D341Med (cell line): ENCODE measurements around the gene TBC1D19.
"Not testable (repeated sequence)": the region's sequence is repeated elsewhere in the genome, so short reads cannot be mapped to it uniquely, and the experiment has no call there.

Experiments
- DNase-seq: peaks from one replicate; pipeline ENCODE4 v3.0.0; 2012; ENCODE audit warnings: low spot score

The TBC1D19 gene

DNA sequence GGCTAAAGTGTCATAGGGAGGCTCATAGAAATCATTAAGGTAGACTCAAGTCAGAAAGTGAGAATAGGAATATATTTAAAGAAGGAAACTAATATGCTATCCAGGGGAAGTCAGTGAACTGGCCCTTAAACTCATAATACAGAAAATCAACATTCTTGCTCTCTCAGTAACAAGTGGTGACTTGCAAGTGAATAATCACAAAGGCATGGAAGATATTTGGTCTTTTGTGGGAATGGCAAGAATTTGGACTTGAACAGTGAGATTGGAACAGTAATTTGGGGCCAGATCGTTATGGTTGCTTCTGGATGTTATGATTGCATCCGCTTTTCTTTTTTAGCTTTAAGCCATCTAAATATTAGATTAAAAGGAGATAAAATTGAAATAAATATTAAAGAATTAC, 103.8 kb downstream of the TBC1D19 start:
- no peak for DNase-seq

DNA sequence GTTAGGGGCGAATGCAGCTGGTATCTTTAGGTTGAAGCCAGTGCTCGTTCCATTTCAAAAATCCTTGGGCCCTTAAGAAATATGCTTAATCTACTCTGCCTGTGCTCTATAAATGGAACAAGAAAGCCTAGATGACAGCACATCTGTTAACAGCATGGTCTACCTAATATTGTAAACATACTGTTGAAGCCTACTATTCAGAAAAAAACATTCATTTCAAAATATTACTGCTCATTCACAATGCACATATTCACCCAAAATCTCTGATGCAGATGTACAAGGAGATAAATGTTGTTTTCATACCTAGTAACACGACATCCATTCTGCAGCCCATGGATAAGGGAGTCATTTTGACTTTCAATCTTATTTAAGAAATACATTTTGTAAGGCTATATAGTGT, 106.6 kb downstream of the TBC1D19 start:
- DNase-seq = no peak

DNA sequence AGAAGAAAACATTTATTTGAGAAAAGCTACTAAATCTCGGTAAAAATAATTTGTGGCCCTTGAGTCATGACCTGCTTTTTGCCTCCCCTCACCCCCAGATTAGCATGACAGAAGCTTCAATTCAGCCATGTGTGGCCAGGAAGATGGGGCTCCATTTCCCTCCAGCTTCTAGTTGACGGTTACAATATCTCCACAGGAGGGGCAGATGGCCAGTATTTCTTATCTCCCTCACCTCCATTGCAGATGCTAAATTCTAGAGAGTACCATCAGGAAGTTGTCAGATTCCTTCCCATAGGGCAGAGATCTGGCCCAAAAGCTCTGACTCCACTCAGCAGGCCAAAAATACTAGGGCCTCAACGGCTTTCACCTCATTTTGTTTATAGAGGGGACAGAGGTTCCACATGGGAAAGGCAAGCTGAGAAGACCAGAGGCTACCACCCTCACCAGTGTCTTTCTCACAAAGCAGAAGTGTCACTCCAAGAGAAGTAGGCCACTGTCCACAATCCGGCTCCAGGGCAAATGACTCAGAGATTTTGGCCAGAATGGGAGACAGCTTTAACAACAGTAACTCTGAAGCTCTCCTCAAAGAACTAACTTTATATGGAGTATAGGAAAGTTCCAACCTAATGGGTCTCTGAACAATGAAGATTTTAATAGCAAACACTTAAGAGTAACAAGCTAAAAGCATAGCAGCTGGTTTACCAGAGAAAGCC, 108.3 kb downstream of the TBC1D19 start:
- no peak for DNase-seq

DNA sequence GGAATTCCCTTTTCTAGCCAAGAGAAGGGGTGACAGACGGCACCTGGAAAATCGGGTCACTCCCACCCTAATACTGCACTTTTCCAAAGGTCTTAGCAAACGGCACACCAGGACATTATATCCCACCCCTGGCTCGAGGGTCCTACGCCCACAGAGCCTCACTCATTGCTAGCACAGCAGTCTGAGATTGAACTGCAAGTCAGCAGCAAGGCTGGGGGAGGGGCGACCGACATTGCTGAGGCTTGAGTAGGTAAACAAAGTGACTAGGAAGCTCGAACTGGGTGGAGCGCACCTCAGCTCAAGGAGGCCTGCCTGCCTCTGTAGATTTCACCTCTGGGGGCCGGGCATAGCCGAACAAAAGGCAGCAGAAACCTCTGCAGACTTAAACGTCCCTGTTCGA, 110.2 kb downstream of the TBC1D19 start:
- DNase-seq = not testable (repeated sequence)

DNA sequence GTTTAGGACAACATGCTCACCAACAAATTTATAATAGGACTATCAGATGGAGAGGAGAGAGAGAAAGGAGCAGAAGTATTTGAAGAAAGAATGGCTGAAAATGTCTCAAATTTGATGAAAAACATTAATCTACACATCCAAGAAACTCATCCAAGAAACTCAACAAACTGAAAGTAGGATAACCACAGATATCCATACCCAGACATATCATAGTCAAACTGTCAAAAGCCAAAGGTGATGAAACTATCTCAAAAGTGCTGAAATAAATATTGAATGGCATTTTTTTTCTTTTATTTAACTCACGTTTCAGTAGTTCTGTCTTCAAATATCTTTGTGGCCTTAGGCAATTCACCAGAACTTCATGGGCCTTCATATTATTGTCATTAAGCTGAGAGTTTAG, 116.2 kb downstream of the TBC1D19 start:
- DNase-seq = no peak

DNA sequence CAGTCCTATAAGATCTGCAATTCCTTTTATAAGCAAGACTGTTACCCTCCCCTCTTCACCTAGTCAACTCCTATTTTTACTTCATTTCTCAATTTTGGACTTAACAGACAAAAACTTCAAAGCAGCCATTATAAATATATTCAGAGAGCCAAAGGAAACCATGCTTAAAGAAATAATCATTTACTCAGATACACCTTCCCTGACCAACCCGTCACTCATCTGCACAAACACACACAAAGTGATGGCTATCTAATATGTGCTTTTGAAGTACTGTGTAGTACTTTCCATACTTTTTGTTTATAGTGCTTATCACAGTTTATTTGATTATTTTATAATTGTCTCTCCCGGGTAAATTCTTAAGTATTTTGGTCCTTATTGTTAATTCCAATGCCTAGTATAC, 117.2 kb downstream of the TBC1D19 start:
- DNase-seq = no peak

DNA sequence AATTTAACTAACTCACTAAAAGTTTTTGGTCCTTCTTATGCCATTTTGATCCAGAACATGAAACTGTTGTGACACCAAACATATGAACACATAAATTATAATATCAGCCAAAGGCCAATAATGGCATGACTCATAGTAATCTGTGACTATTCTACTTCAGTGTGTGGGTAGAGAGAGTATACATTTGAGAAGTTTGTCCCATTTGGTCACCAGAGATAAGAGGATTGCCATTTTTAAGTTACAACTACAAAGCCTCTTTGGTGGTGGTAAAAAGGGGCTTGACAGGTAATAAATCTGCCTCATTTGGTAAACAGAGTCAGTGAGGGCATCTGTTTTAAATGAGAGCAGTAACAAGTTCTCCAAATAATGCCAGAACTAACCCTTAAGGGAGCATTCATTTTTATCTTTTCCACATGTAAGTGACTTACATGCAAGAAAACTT, 117.9 kb downstream of the TBC1D19 start:
- no peak for DNase-seq

DNA sequence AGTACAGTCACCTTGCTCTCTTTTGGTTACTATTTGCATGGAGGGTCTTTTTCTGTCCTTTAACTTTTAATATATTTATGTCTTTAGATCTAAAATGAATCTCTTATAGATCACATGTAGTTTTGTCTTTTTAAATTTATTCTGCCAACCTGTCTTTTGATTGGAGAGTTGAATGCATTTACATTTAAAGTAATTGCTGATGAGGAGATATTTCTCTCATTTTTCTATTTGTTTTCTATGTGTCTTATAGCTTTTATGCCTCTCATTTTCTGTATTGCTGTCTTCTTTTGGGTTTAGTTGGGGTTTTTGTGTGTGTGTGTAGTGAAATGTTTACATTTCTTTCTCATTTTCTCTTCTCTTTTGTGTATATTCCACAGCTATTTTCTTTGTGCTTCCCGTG, 123.5 kb downstream of the TBC1D19 start:
- DNase-seq = no peak

DNA sequence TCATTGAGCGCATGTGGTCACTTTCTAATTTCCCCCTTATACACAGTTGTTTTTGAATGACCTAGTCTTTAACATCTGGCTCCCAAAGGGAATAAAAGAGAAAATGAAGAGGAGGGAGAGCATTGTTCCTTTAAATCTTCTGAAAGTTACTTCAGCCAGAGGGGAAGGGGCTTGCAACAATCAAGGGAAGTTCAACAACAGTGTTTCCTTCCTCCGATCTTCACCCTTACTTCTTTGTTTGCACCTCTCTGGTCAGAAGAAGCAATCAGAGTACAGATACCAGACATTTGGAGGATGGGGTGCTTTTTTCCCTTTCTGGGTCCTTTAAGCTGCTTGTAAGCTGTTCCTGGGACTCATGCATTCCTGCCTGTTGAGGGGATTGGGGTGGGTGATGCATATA, 125.4 kb downstream of the TBC1D19 start:
- no peak for DNase-seq

DNA sequence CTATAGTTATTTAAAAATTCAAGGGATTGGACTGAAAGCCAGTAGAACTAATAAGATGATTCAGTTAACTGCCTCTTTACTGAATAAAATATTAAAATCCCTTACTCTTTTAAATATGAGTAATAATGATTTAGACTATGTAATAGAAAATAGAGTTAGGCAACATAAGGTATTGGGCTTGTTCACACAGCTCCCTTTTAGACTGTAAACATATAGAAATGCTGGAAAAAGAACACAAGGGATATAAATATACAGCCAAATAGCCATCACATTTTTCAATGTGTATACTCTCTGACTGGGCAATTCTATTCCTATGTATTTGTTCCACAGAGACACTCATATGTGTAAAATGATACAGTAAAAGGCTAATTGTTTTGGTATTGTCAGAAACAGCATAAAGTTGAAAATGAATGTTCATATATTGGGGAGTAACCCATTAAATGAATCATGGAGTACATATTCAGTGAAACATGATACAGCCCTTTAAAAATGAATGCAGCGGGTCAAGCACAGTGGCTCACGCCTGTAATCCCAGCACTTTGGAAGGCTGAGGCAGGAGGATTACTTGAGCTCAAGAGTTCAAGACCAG, 129.8 kb downstream of the TBC1D19 start:
- no peak for DNase-seq

DNA sequence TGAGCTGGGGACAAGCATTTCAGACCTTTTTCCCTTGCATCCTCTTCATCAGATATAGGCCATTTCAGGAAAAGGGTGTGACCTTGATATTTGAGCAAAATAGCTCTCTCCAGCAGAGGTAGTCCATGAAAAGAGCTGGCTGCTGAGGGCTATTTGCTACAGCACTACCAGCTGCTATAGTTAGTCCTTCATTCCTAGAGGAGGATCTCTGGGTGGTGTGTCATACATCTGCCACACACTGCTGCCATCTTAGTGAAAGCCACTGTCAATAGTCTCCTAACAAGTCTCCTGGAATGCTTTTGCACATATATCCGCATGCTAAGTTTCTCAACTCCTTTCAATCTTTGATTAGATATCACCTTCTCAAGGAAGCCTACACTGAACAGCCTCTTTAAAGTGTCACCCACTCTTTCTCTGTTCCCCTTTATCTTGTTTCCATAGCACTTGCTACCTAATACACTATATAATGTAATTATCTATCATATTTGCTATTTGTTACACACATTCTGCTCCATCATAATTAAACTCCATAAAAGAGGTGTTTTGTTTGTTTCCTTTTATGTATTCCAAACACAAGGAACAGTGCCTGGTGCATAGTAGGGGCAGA, 131.9 kb downstream of the TBC1D19 start:
- DNase-seq = no peak

DNA sequence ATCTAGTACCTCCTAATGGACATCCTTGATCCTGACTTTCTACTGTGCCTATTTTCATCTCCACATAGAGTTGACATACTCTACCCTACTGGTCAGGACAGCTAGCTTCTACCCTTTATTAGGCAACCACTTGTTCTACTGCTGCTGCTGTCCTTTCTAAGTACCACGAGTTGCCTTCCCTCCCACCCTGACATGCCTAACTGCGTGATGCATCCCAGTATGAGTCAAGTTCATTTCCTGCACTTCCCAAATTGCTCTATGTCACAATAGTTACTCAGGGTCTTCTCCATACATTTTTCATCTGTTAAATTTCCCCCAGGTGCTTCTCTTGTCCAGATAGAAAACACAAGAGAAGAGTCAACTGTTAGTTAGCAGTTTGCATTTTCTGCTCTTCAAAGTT, 133.4 kb downstream of the TBC1D19 start:
- no peak for DNase-seq

DNA sequence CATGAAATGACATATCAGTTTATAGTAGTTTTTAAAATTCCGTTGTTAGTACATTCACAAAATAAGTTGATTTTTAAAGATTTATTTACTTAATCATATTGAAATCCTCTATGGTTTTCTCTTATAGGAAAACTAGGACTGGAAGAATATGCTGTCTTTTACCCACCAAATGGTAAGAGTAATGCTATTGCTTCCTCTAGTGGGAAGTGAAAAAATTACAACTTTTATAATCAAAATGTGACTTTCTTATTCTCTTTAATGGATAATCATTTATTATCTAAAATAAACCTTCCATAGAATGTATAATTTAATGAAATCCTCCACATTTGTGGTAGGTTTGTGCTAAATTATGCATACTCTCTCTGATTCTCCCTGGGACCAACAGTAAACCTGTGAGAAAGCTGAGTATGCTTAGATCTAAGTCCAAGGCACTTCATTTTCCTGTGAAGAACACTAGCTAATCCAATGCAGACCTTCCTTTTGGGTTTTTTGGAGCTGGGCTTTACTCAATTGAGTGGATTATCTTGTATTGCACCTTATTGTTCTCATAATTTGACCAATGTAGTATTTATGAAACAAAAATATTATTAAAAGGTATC, 136.2 kb downstream of the TBC1D19 start:
- no peak for DNase-seq

DNA sequence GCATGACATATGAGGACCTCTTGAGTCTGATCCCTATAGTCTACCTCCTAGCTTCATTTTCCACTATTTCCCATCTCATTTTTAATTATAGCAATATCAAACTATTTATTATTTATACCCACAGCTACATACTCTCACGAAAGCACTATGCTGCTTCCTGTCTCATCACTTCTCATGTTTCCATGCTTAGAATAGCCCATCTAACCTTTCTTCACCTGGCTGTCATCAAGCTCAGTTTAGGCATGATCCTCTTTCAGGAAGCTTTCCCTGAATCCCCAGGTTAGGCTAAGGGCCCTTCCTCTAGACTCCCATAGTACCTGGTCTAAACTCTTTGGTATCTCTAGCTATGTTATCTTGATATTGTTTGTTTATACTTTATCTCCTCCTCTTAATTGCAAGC, 137.8 kb downstream of the TBC1D19 start:
- DNase-seq = no peak

DNA sequence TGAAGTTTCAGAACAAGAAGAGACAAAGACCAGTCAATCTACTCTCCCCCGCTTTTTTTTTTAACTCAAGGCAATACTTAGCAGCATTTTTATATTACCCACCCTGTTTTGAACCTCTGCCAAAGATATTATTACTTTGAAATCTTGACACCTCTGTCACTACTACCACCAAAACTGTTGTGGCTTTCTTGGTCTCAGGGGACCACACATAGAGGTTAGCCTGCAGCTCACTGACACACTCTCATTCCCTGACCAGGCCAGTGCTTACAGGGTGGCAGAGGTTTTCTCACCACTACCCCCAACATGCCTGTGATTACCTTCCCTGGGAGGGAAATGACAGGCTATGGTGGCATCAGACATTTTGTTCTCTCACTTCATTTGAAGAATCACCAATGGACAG, 139.3 kb downstream of the TBC1D19 start:
- no peak for DNase-seq

DNA sequence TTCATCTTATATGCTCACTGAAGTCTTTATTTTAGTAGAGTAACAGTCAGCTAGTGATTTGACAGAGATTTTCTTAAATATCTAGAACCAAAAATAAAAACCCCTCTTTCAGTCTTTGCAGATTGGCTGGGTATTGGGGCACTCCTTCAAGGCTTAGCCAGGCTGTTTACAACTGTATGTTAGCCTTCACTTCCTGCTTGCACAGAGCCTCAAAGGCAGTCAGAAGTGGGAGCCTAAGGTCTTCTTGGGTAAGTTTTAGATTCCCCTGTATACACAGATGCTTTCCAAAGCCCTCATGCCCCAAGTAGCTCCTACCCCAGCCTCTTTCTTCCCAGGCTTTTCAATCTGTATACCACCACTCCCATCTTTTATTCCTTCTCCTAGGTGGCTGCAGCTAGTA, 140.7 kb downstream of the TBC1D19 start:
- no peak for DNase-seq

DNA sequence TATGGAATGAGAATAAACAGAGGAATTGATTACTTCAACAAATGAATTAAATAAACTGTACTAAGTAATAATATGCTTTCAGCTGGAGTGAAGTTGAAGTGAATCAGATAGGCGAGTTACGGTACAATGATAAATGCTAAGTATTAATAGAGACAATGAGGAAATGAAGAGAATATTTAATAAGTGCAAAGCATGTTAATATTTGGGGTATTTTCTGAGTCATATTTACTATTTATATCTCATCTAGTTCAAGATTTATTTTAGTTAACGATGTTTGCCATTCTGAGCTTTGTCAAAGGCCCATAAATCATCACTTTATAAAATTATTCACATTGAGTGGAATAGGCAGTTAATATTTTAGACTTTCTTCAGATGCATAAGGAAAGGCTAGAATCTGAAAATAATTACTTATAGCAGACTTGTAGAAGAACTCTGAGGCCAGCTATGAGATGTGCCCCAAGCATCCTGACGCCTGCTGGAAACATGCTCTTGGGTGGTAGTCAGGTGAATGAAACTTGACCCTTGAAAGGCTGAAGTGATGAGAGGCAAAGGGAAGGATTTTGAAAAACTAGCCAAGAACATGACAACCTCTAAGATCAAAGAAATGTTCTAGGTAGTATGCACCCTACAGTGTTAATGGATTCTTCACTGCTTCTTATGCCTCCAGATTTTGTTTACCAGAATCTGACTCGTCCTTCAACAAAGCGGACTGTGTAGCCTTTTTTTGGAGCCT, 142.9 kb downstream of the TBC1D19 start:
- no peak for DNase-seq

DNA sequence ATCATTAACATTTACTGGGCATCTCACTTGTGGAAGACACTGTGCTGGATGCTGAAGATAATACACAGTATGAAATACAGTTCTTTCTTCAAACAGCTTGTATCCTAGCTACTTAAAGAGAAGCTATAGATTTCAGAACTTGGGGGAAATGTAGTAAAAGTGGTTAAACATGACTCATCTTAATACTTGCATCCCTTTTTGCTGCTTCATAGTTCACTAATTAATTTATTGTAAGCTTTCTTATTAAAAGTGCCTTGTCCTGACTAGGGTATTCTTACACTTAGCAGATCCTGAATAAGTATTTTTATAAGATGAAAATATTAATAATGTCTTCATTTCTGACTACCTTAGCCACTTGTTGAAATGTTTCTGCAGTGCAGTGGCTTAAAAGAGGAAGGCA, 144.0 kb downstream of the TBC1D19 start:
- DNase-seq = no peak

DNA sequence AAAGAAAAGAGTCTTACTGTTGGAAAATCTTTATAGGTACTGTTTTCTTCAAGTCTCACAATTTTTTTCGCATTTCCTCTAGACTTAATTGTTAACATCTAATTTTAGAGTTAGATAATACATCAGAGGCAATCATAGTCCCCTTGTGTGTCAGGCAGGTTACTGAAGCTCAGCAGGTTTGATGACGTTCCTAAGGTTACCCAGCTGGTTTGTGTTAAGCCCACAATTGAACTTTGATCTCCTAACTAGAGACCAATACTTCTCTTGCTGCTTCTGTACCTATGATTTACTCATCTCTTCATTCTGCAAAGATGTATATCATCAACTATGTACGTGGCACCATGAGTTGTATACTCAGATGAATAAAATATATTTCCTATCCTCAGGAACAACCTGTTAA, 145.1 kb downstream of the TBC1D19 start:
- no peak for DNase-seq

DNA sequence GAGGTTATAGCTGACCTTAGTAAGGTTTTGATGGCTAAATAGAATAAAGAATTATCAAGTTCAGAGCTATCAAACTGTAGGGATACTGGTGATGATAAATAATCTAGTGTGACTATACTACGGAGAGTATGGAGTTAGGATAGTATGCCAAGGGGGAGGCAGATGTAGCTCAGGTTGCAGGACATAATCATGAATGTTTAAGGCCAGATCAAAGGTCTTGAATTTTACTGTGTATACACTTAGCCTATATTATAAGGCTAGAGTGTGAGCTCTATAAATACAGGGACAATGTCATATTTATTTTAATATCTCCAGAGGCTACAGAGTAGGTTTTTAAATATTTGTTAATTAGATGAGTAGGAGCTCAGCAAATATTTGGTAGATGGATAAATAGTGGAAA, 145.7 kb downstream of the TBC1D19 start:
- DNase-seq = no peak

DNA sequence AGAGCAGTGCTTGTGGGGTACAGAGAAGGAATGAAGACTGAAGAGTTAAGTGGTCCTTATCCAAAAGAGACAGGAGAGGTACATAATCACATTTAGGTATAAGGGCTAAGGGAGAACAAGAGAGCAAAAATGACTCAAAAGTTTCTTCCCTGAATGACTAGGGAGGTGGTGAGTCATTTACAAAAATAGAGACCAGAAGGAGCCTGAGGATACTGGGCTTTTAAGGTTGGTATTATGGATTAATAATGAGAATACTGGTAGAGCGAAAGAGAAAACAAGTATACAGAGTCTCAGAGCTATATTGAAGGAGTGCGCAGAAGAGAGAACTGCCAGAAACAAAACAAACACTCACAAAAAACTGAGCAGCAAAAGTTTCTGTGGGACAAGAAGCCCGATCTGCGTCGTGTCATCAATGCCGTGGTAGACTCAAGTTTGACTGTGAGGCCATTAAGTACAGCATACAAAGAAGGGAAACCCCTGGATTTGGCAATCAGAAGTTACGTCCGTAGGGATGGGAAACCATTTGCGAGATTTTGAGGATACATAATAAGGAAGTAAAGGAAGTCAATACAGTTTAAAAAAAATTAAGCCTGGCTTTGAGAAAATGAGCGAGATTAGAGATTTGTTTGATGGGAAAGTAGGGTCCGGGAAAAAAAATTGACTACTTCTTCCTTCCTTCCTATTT, 147.6 kb downstream of the TBC1D19 start:
- no peak for DNase-seq

DNA sequence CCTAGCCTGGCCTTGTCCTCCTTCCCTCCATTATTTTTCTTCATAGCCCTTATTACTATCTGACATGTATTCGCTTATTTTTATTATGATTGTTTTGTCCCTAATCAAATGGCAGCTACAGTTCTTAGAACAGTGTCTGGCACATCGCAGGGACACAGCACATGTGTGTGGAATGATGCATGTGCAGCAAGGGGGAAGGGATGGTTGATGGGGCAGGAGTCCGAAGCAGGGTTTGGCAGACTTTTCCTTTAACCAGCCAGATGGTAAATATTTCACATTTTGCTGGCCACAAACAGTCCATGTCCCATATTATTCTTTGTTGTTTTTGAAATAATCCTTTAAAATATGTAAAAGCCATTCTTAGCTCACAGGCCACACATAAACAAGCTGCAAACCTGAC, 148.5 kb downstream of the TBC1D19 start:
- no peak for DNase-seq
